OCI-LY7 (cell line): ENCODE results near the gene HSPD1. TPM values are rescaled to one million over a fixed set of nuclear protein-coding genes. Genes with fewer than 3 reads are reported as not detected.

Experiments
- BruUV-seq: library from RNA; stranded (reverse); fragments of 400-500 nt; replicated peaks from 2 replicates; lab custom pipeline; 2021; lab: Mats Ljungman, UMichigan
- CTCF ChIA-PET: fragments of 300-600 bp; sonication (Branson Sonifier 250); formaldehyde crosslinking; loops from one replicate; lab custom pipeline; 2022; ENCODE audit warnings: antibody characterized with exemption; ENCODE audit not compliant: unreplicated experiment; lab: Charles Lee
- POLR2A ChIA-PET: fragments of 300-600 bp; sonication (Branson Sonifier 250); formaldehyde crosslinking; loops from one replicate; lab custom pipeline; 2022; ENCODE audit warnings: antibody characterized with exemption; lab: Charles Lee
- DNase-seq: peaks from one replicate; pipeline ENCODE4 v3.0.0-alpha.2; 2015; ENCODE audit warnings: low spot score
- H2AFZ ChIP-seq: fragments of 200-600 bp; sonication (generic), shearing (Covaris generic); 2 replicates; pipeline ENCODE4 v1.6.1; 2014; ENCODE audit warnings: mild to moderate bottlenecking, antibody characterized with exemption, low read length, moderate library complexity
- H3K27ac ChIP-seq: fragments of 200-600 bp; sonication (generic); 2 replicates; pipeline ENCODE4 v1.5.1; 2014; ENCODE audit warnings: mixed run types, low read depth, mild to moderate bottlenecking, moderate library complexity, low read length, inconsistent platforms; ENCODE audit not compliant: poor library complexity, severe bottlenecking
- H3K36me3 ChIP-seq: fragments of 200-600 bp; sonication (generic); 2 replicates; pipeline ENCODE4 v1.6.1; 2014; ENCODE audit warnings: mild to moderate bottlenecking, antibody characterized with exemption, low read length, moderate library complexity, mixed read lengths; ENCODE audit not compliant: insufficient read depth
- H3K4me1 ChIP-seq: fragments of 200-600 bp; sonication (generic); 2 replicates; pipeline ENCODE4 v1.5.1; 2014; ENCODE audit warnings: mild to moderate bottlenecking, low read length; ENCODE audit not compliant: insufficient read depth, poor library complexity, severe bottlenecking
- H3K4me2 ChIP-seq: fragments of 200-600 bp; sonication (generic); 2 replicates; pipeline ENCODE4 v1.6.1; 2014; ENCODE audit warnings: mild to moderate bottlenecking, low read length
- H3K4me3 ChIP-seq: fragments of 200-600 bp; sonication (generic); 2 replicates; pipeline ENCODE4 v1.5.1; 2014; ENCODE audit warnings: mild to moderate bottlenecking, low read depth, low read length; ENCODE audit not compliant: poor library complexity, severe bottlenecking
- H3K79me2 ChIP-seq: fragments of 200-600 bp; sonication (generic); 2 replicates; pipeline ENCODE4 v1.6.1; 2016; ENCODE audit warnings: low read depth, mild to moderate bottlenecking, low read length, moderate library complexity, mixed read lengths; ENCODE audit not compliant: insufficient read depth
- H3K9me2 ChIP-seq: fragments of 200-600 bp; sonication (generic); 2 replicates; pipeline ENCODE4 v1.6.1; 2016; ENCODE audit warnings: mild to moderate bottlenecking, low read length, mixed read lengths; ENCODE audit not compliant: insufficient read depth
- H3K9me3 ChIP-seq: fragments of 200-600 bp; sonication (generic); 2 replicates; pipeline ENCODE4 v1.6.1; 2014; ENCODE audit warnings: mild to moderate bottlenecking, mixed run types, low read length, mixed read lengths
- H4K20me1 ChIP-seq: fragments of 200-600 bp; sonication (generic); 2 replicates; pipeline ENCODE4 v1.6.1; 2014; ENCODE audit warnings: mild to moderate bottlenecking, antibody characterized with exemption, low read length, moderate library complexity, mixed read lengths; ENCODE audit not compliant: insufficient read depth
- CTCF ChIP-seq: fragments of 200-600 bp; sonication (generic); conservative IDR thresholded peaks from 2 replicates; pipeline ENCODE4 v1.5.1; 2014; ENCODE audit warnings: mild to moderate bottlenecking, antibody characterized with exemption, low read length, moderate library complexity, mixed read lengths
- EZH2phosphoT487 ChIP-seq: fragments of 200-600 bp; sonication (generic); IDR thresholded peaks from 2 replicates; pipeline ENCODE4 v1.6.1; 2018; ENCODE audit warnings: low read depth, borderline replicate concordance, mild to moderate bottlenecking, mixed run types, antibody characterized with exemption, low read length, moderate library complexity, mixed read lengths
- intact Hi-C: fragments of 100-400 bp; cut with micrococcal nuclease; formaldehyde crosslinking; loops from one replicate; pipeline ENCODE4 v1.10.0; 2022; ENCODE audit not compliant: unreplicated experiment
- total RNA-seq, 2 experiments: library from RNA; depleted of rRNA in 1 of 2; stranded (reverse); fragments of >200 nt in 1 of 2; shearing (Covaris generic) in 1 of 2; gene quantifications; 2 replicates each; pipeline ENCODE4 v1.2.3, GENCODE V29; 2014 to 2022

The HSPD1 gene
- total RNA-seq, 2 experiments from 2014 or later = 370 to 702 TPM

DNA sequence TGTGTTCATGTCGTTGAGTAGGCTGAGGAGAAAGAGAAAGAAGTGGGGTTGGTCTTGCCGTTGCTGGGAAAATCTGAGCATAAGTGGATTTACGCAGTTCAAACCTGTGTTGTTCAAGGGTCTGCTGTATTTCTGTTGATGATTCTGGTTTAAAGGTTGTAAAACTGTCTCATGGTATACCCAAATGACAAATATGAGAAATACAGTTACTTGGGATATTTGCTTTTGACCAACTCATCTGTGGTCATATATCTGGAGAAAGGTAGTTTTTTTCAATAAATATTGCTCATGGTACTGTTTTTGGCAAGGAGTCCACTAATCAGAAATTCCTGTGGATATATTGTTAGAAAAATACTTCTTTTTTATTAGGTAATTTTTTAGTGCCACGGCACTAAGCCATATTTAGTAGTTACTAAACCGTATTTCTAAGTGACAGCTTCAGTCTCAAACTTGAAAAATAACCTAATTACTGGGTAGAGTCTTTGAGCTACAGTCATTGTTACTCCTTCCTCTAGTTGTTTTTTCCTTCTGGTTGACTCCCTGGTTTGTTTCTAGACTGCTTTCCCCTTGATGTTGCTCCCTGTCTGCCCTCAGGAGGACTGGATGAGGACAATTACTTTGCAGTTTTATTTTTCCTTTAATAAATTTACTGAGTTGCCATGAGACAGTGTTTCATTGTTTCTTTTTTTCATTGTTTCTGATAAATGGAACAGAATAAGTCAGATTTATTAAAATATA lies 47.7 kb upstream of the HSPD1 start:
- Histone ChIP-seq H3K4me2 (no peak overlapping the region), H3K9me2 (no peaks in the 10 kb centered on the region), H4K20me1 (no peaks in the 10 kb centered on the region), H3K9me3 (no peaks in the 10 kb centered on the region), H3K27ac (no peak overlapping the region), H3K79me2 (peaks cover 5% of the 10 kb centered on the region; the same call in 1 of the 2 replicates), H2AFZ (no peak overlapping the region), H3K4me3 (no peak overlapping the region), H3K4me1 (no peaks in the 10 kb centered on the region), H3K36me3 (peaks cover 95% of the 10 kb centered on the region)
- BruUV-seq = no TSS peak
- DNase-seq = no peak
- ChIA-PET POLR2A (no interaction called here), CTCF (no interaction called here)
- intact Hi-C loops = no loop called here
- TF ChIP-seq CTCF (no peak), EZH2phosphoT487 (no peak)

DNA sequence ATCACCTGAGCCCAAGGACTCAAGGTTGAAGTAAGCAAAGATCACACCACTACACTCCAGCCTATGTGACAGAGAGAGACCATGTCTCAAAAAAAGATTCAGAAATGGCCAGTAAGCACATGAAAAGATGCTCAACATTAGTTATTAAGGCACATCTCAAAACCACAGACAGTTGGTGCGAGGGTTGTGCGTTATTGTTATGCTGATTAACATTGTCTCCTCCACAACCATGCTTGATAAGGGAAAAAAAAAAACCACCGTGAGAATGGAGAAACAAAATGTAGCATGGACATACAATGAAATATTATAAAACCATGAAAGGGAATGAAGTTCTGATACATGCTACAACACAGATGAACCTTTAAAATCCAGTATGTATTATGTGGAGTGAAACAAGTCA lies 43.6 kb upstream of the HSPD1 start:
- ChIA-PET CTCF (no interaction called here), POLR2A (interaction anchor here (0.7 kb wide), 1 partner anchor 19 kb away, joined by 3 read pairs; no protein-coding TSS in a partner anchor)
- no peaks in the 10 kb centered on the region for H3K9me3 ChIP-seq
- H3K4me2 ChIP-seq = no peak overlapping the region
- no peaks in the 10 kb centered on the region for H3K4me1 ChIP-seq
- H3K4me3 ChIP-seq = no peak overlapping the region
- no peak overlapping the region for H2AFZ ChIP-seq
- no peaks in the 10 kb centered on the region for H3K9me2 ChIP-seq
- no peak for TF ChIP-seq EZH2phosphoT487
- TF ChIP-seq CTCF = no peak
- peaks cover 96% of the 10 kb centered on the region for H3K36me3 ChIP-seq
- no peak for DNase-seq
- peaks cover 21% of the 10 kb centered on the region; the same call in 1 of the 2 replicates for H3K79me2 ChIP-seq
- intact Hi-C loops = no loop called here
- no TSS peak for BruUV-seq
- H3K27ac ChIP-seq = no peak overlapping the region
- H4K20me1 ChIP-seq = no peaks in the 10 kb centered on the region

- Histone ChIP-seq H3K36me3 (peaks cover 98% of the 10 kb centered on the region), H3K27ac (no peak overlapping the region), H2AFZ (no peak overlapping the region), H3K4me1 (peaks cover 11% of the 10 kb centered on the region), H3K4me3 (no peak overlapping the region), H3K79me2 (peaks cover 47% of the 10 kb centered on the region; the same call in 1 of the 2 replicates), H3K9me3 (no peaks in the 10 kb centered on the region), H4K20me1 (no peaks in the 10 kb centered on the region), H3K9me2 (no peaks in the 10 kb centered on the region), H3K4me2 (no peak overlapping the region)
- DNase-seq = no peak
- ChIA-PET POLR2A (interaction anchor here (0.6 to 1.6 kb wide), 12 partner anchors 8 to 1799 kb away, joined by 3 to 9 read pairs (median 4); partner anchors contain the start of gene MOB4), CTCF (no interaction called here)
- intact Hi-C loops = no loop called here
- no TSS peak for BruUV-seq
- TF ChIP-seq EZH2phosphoT487 = no peak
- no peak for TF ChIP-seq CTCF
Measured at GRCh38 chr2:197539734-197540133, 40.1 kb upstream of the HSPD1 start.
